HL-60/S4 treated with retinoic acid at 250 ng/mL for 4 days and 3 days (cell line): ENCODE measurements around the gene FAM186B.

Experiments used
- in situ Hi-C: fragments of 300-500 bp; cut with MboI; formaldehyde crosslinking; loops from 2 replicates; pipeline ENCODE4 v1.7.0; 2022; ENCODE audit warnings: low sequenced_read_pairs

The FAM186B gene

GRCh38 chr12:49556391-49557186, 48.9 kb downstream of the FAM186B start:
- in situ Hi-C loops: no loop called here

GRCh38 chr12:49555631-49556390, 49.6 kb downstream of the FAM186B start:
- in situ Hi-C loops: no loop called here

- in situ Hi-C loops: no loop called here
These were observed 51.2 kb downstream of the FAM186B start for GRCh38 chr12:49554266-49554665.

- in situ Hi-C loops: no loop called here
These were observed 51.8 kb downstream of the FAM186B start for GRCh38 chr12:49553512-49554088.

- in situ Hi-C loops: no loop called here
These were observed 52.5 kb downstream of the FAM186B start for GRCh38 chr12:49552899-49553298.

GRCh38 chr12:49552425-49552824, 53.0 kb downstream of the FAM186B start:
- in situ Hi-C loops: no loop called here

GRCh38 chr12:49552014-49552413, 53.4 kb downstream of the FAM186B start:
- in situ Hi-C loops: no loop called here

GRCh38 chr12:49550693-49551252, 54.7 kb downstream of the FAM186B start:
- in situ Hi-C loops: no loop called here

GRCh38 chr12:49549735-49550692, 55.4 kb downstream of the FAM186B start:
- in situ Hi-C loops: no loop called here

GRCh38 chr12:49548822-49549648, 56.4 kb downstream of the FAM186B start:
- in situ Hi-C loops: no loop called here

- in situ Hi-C loops: no loop called here
These were observed 57.0 kb downstream of the FAM186B start for GRCh38 chr12:49548481-49548821.

- in situ Hi-C loops: no loop called here
These were observed 58.2 kb downstream of the FAM186B start for GRCh38 chr12:49547090-49547690.

GRCh38 chr12:49546481-49546880, 59.0 kb downstream of the FAM186B start:
- in situ Hi-C loops: no loop called here

- in situ Hi-C loops: no loop called here
These were observed 59.6 kb downstream of the FAM186B start for GRCh38 chr12:49545815-49546214.

- in situ Hi-C loops: no loop called here
These were observed 61.3 kb downstream of the FAM186B start for GRCh38 chr12:49543914-49544815.

- in situ Hi-C loops: no loop called here
These were observed 62.1 kb downstream of the FAM186B start for GRCh38 chr12:49543221-49543913.

- in situ Hi-C loops: no loop called here
These were observed 62.8 kb downstream of the FAM186B start for GRCh38 chr12:49542592-49543160.
